GM23248 (cell line): ENCODE results near the gene SLAMF1. TPM values are rescaled to one million over a fixed set of nuclear protein-coding genes. Genes with fewer than 3 reads are reported as not detected.

Source experiments
- DNase-seq: peaks from one replicate; pipeline ENCODE4 v3.0.0-alpha.2; 2015
- H2AFZ ChIP-seq: fragments of 200-600 bp; sonication (generic); 2 replicates; pipeline ENCODE4 v1.6.1; 2016; ENCODE audit warnings: antibody characterized with exemption
- H3F3A ChIP-seq: fragments of 200-600 bp; sonication (generic); 2 replicates; pipeline ENCODE4 v1.6.1; 2016; ENCODE audit warnings: mild to moderate bottlenecking, antibody characterized with exemption, mixed run types; ENCODE audit not compliant: insufficient read depth
- H3K27ac ChIP-seq: fragments of 200-600 bp; sonication (generic); 2 replicates; pipeline ENCODE4 v1.5.1; 2016; ENCODE audit warnings: mild to moderate bottlenecking
- H3K27me3 ChIP-seq: fragments of 200-600 bp; sonication (generic); replicated peaks from 2 replicates; pipeline ENCODE4 v1.6.1; 2016; ENCODE audit warnings: mild to moderate bottlenecking; ENCODE audit not compliant: insufficient read depth
- H3K36me3 ChIP-seq: fragments of 200-600 bp; sonication (generic); 2 replicates; pipeline ENCODE4 v1.6.1; 2016; ENCODE audit warnings: low read depth, mild to moderate bottlenecking
- H3K4me1 ChIP-seq: fragments of 200-600 bp; sonication (generic); 2 replicates; pipeline ENCODE4 v1.6.1; 2016; ENCODE audit warnings: mild to moderate bottlenecking; ENCODE audit not compliant: insufficient read depth
- H3K4me2 ChIP-seq: fragments of 200-600 bp; sonication (generic); one replicate; pipeline ENCODE4 v1.6.1; 2016; ENCODE audit warnings: mild to moderate bottlenecking; ENCODE audit not compliant: unreplicated experiment
- H3K4me3 ChIP-seq: fragments of 200-600 bp; sonication (generic); 2 replicates; pipeline ENCODE4 v1.5.1; 2016; ENCODE audit warnings: mild to moderate bottlenecking
- H3K79me2 ChIP-seq: fragments of 200-600 bp; sonication (generic); 2 replicates; pipeline ENCODE4 v1.6.1; 2016; ENCODE audit warnings: mild to moderate bottlenecking; ENCODE audit not compliant: insufficient read depth
- H3K9ac ChIP-seq: fragments of 200-600 bp; sonication (generic); 2 replicates; pipeline ENCODE4 v1.6.1; 2016; ENCODE audit warnings: mild to moderate bottlenecking
- H3K9me2 ChIP-seq: fragments of 200-600 bp; sonication (generic); 2 replicates; pipeline ENCODE4 v1.6.1; 2016; ENCODE audit warnings: mixed run types, mild to moderate bottlenecking, moderate library complexity; ENCODE audit not compliant: insufficient read depth
- H3K9me3 ChIP-seq: fragments of 200-600 bp; sonication (generic); one replicate; pipeline ENCODE4 v1.6.1; 2017; ENCODE audit warnings: low read depth
- H4K20me1 ChIP-seq: fragments of 200-600 bp; sonication (generic); 2 replicates; pipeline ENCODE4 v1.6.0; 2016; ENCODE audit not compliant: insufficient read depth
- EZH2 ChIP-seq: fragments of 200-600 bp; sonication (generic); IDR thresholded peaks from 2 replicates; pipeline ENCODE4 v1.6.1; 2018; ENCODE audit warnings: antibody characterized with exemption, mild to moderate bottlenecking; ENCODE audit not compliant: insufficient read depth, poor library complexity, severe bottlenecking
- EZH2phosphoT487 ChIP-seq: fragments of 200-600 bp; sonication (generic); IDR thresholded peaks from 2 replicates; pipeline ENCODE4 v1.6.1; 2018; ENCODE audit warnings: antibody characterized with exemption, moderate library complexity, mild to moderate bottlenecking, low read depth; ENCODE audit not compliant: insufficient read depth
- WGBS, 2 experiments: methylation state at CpG; one replicate each; pipeline ENCODE4 v1.1.6; 2015 to 2017; ENCODE audit warnings: low lambda C conversion rate in 2 of 2, low coverage in 1 of 2; ENCODE audit errors: missing lambda C conversion rate in 2 of 2; 5-methylcytosine and 5-hydroxymethylcytosine counted together
- in situ Hi-C: fragments of 300-500 bp; cut with MboI; formaldehyde crosslinking; loops from 2 replicates; pipeline ENCODE4 v1.15.0; 2020
- polyA plus RNA-seq: library from polyadenylated mRNA; unstranded; fragments of >200 nt; fragmentation: Nextera tagmentation; extraction: Ambion mirVana; gene quantifications from 2 replicates; pipeline ENCODE4 v1.2.1, GENCODE V29; 2016
- total RNA-seq: library from RNA; depleted of rRNA; stranded (reverse); fragments of >200 nt; shearing (Covaris generic); gene quantifications from 2 replicates; pipeline ENCODE4 v1.2.3, GENCODE V29; 2014

The SLAMF1 gene
- total and polyA plus RNA-seq, 2 experiments from 2014 or later = not detected

GRCh38 chr1:160634543-160635491 lies 12.0 kb downstream of the SLAMF1 start:
- WGBS, 2 experiments = 54% methylated on average over 17 of the region's 17 CpGs
- Histone ChIP-seq H3K36me3 (no peaks in the 10 kb centered on the region), H3K4me2 (no peak overlapping the region), H3K79me2 (no peaks in the 10 kb centered on the region), H3K4me3 (no peak overlapping the region), H3K27ac (no peak overlapping the region), H3K4me1 (no peaks in the 10 kb centered on the region), H2AFZ (no peak overlapping the region), H3K9me3 (no peaks in the 10 kb centered on the region), H3K27me3 (no peaks in the 10 kb centered on the region), H3K9ac (no peak overlapping the region), H4K20me1 (no peaks in the 10 kb centered on the region), H3F3A (no peaks in the 10 kb centered on the region), H3K9me2 (no peaks in the 10 kb centered on the region)
- TF ChIP-seq EZH2 = no peak
- TF ChIP-seq EZH2phosphoT487 = no peak
- in situ Hi-C loops = no loop called here
- no peak for DNase-seq

DNA sequence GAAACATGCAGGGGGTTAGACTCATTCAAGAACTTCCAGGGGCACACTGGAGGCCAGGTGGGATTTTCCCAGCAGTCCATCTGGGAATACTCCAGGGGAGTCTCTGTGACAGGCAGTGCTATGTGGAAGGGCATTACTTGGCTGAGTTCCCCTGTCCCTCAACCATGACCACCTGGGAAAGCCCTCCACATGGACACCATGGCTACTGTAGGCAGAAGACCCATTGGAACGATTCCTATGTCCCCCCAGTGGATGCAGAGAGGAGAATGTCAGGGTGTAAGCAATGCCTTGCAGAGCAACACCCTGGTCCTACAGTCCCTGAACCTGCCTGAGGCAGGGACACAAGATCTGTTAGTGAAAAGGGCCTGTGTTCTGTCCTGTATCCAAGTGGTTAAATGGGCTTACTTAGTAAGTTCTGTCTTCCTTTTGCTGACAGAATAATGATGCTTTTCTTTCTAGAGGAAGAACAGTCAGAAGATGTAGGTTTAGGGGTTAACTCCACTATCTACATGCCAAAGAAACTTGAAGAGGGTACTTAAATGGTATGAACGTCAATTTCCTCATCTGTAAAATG lies 13.4 kb downstream of the SLAMF1 start:
- Histone ChIP-seq H2AFZ (no peak overlapping the region), H3K4me1 (no peaks in the 10 kb centered on the region), H3K4me3 (no peak overlapping the region), H3K27ac (no peak overlapping the region), H3K27me3 (no peaks in the 10 kb centered on the region), H3K4me2 (no peak overlapping the region), H3K79me2 (no peaks in the 10 kb centered on the region), H4K20me1 (no peaks in the 10 kb centered on the region), H3K9me2 (no peaks in the 10 kb centered on the region), H3K9ac (no peak overlapping the region), H3K9me3 (no peaks in the 10 kb centered on the region), H3F3A (no peaks in the 10 kb centered on the region), H3K36me3 (no peaks in the 10 kb centered on the region)
- in situ Hi-C loops = no loop called here
- no peak for DNase-seq
- 0 to 2% methylated on average over 2 of the region's 2 CpGs for WGBS, 2 experiments
- TF ChIP-seq EZH2phosphoT487 (no peak), EZH2 (no peak)

GRCh38 chr1:160631983-160632625 lies 14.7 kb downstream of the SLAMF1 start:
- TF ChIP-seq EZH2 = no peak
- no peak for TF ChIP-seq EZH2phosphoT487
- Histone ChIP-seq H3K27me3 (no peaks in the 10 kb centered on the region), H3K27ac (no peak overlapping the region), H3K79me2 (no peaks in the 10 kb centered on the region), H3K9me3 (no peaks in the 10 kb centered on the region), H3F3A (no peaks in the 10 kb centered on the region), H3K9me2 (no peaks in the 10 kb centered on the region), H4K20me1 (no peaks in the 10 kb centered on the region), H2AFZ (no peak overlapping the region), H3K4me3 (no peak overlapping the region), H3K9ac (no peak overlapping the region), H3K4me2 (no peak overlapping the region), H3K4me1 (no peaks in the 10 kb centered on the region), H3K36me3 (no peaks in the 10 kb centered on the region)
- no peak for DNase-seq
- WGBS, 2 experiments = 37 to 42% methylated on average over 6 of the region's 6 CpGs
- in situ Hi-C loops = no loop called here

- Histone ChIP-seq H4K20me1 (no peaks in the 10 kb centered on the region), H2AFZ (no peak overlapping the region), H3K36me3 (no peaks in the 10 kb centered on the region), H3K9me3 (no peaks in the 10 kb centered on the region), H3K79me2 (no peaks in the 10 kb centered on the region), H3K4me1 (no peaks in the 10 kb centered on the region), H3K27ac (no peak overlapping the region), H3K27me3 (no peaks in the 10 kb centered on the region), H3K4me2 (no peak overlapping the region), H3K9ac (no peak overlapping the region), H3K4me3 (no peak overlapping the region), H3K9me2 (no peaks in the 10 kb centered on the region), H3F3A (no peaks in the 10 kb centered on the region)
- WGBS, 2 experiments = 25 to 26% methylated on average over 9 of the region's 9 CpGs
- TF ChIP-seq EZH2phosphoT487 = no peak
- TF ChIP-seq EZH2 = no peak
- in situ Hi-C loops = no loop called here
- no peak for DNase-seq
These were observed 16.1 kb downstream of the SLAMF1 start for GRCh38 chr1:160630523-160631451.
